Parathyroid adenoma (tissue), 2 donors: Measurements from ENCODE around the gene OPCML.

ENCODE experiments used
- H2AFZ ChIP-seq: fragments of 300-600 bp; sonication (generic); one replicate; pipeline ENCODE4 v1.7.0; 2017; ENCODE audit warnings: antibody characterized with exemption, mild to moderate bottlenecking
- H3K27ac ChIP-seq: fragments of 300-600 bp; sonication (generic); one replicate; pipeline ENCODE4 v1.7.0; 2017
- H3K27me3 ChIP-seq: fragments of 300-600 bp; sonication (generic); one replicate; pipeline ENCODE4 v1.7.0; 2017; ENCODE audit warnings: low read length; ENCODE audit not compliant: control insufficient read depth, insufficient read depth
- H3K36me3 ChIP-seq: fragments of 300-600 bp; sonication (generic); one replicate; pipeline ENCODE4 v1.7.0; 2017; ENCODE audit warnings: low read length; ENCODE audit not compliant: control insufficient read depth, insufficient read depth
- H3K4me1 ChIP-seq: fragments of 300-600 bp; sonication (generic); one replicate; pipeline ENCODE4 v1.7.0; 2017; ENCODE audit warnings: control low read depth
- H3K4me2 ChIP-seq: fragments of 300-600 bp; sonication (generic); one replicate; pipeline ENCODE4 v1.7.0; 2017; ENCODE audit warnings: low read length
- H3K4me3 ChIP-seq: fragments of 300-600 bp; sonication (generic); one replicate; pipeline ENCODE4 v1.7.0; 2017; ENCODE audit warnings: low read depth, low read length
- H3K79me2 ChIP-seq: fragments of 300-600 bp; sonication (generic); one replicate; pipeline ENCODE4 v1.7.0; 2017; ENCODE audit warnings: control low read depth
- H3K9ac ChIP-seq: fragments of 300-600 bp; sonication (generic); one replicate; pipeline ENCODE4 v1.7.0; 2017; ENCODE audit warnings: mild to moderate bottlenecking
- H3K9me3 ChIP-seq: fragments of 300-600 bp; sonication (generic); one replicate; pipeline ENCODE4 v1.7.0; 2017; ENCODE audit warnings: low read length; ENCODE audit not compliant: control insufficient read depth
- CTCF ChIP-seq: fragments of 300-600 bp; sonication (generic); IDR thresholded peaks from one replicate; pipeline ENCODE4 v1.7.0; 2017; ENCODE audit warnings: antibody characterized with exemption, mild to moderate bottlenecking
- donor health status: primary hyperparathyroidism.

Gene OPCML

GRCh38 chr11:132429685-132430084 is 1102.6 kb downstream of the OPCML start:
- Histone ChIP-seq H3K79me2 (no peaks in the 10 kb centered on the region), H3K4me3 (no peak overlapping the region), H3K9me3 (no peaks in the 10 kb centered on the region), H2AFZ (no peak overlapping the region), H3K4me2 (no peak overlapping the region), H3K9ac (no peak overlapping the region), H3K4me1 (peaks cover 4% of the 10 kb centered on the region), H3K27ac (no peak overlapping the region), H3K27me3 (no peaks in the 10 kb centered on the region), H3K36me3 (no peaks in the 10 kb centered on the region)
- no peak for TF ChIP-seq CTCF

DNA sequence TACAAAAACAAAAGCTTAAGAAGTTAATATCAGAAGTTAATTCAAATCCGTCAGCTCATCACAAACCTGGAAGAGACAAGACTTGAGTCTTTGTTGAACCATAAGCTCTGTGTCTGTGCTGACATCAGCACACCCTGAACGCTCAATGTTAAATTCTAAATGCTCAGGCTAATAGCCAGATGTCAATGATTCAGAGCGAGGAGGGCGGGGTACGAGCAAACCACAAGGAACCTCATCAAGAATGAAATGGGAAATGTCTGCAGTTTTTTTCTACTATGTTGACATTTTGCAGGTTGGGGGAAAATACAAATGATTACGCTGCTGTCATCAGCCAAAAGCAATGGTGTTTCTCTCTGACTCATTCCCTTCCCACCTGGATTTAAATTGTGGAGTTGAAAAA is 1104.7 kb downstream of the OPCML start:
- Histone ChIP-seq H3K79me2 (no peaks in the 10 kb centered on the region), H3K4me2 (no peak overlapping the region), H3K4me3 (no peak overlapping the region), H3K9me3 (no peaks in the 10 kb centered on the region), H3K36me3 (no peaks in the 10 kb centered on the region), H3K4me1 (peaks cover 4% of the 10 kb centered on the region), H3K27me3 (no peaks in the 10 kb centered on the region), H3K27ac (no peak overlapping the region), H3K9ac (no peak overlapping the region), H2AFZ (no peak overlapping the region)
- TF ChIP-seq CTCF = no peak

DNA sequence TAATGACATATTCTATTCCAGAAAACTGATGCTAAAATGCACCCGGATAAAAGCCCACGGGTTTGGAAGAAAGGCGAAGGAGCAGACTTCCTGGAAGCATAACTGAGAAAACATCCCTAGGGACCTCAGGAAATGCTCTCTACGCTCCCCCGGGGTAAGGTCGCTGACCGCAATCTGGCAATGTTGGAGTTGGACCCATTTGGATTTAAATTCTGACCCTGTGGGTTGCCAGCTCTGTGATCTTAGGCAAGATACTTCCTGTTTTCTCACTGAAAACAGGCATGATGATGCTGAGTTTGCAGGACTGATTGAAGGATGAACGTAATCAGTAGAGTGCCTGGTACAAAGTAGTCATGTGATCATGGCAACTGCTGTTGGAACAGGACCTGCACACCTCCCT is 1107.9 kb downstream of the OPCML start:
- Histone ChIP-seq H3K9ac (no peak overlapping the region), H2AFZ (no peak overlapping the region), H3K4me1 (no peaks in the 10 kb centered on the region), H3K36me3 (no peaks in the 10 kb centered on the region), H3K79me2 (no peaks in the 10 kb centered on the region), H3K4me3 (no peak overlapping the region), H3K27ac (no peak overlapping the region), H3K4me2 (no peak overlapping the region), H3K9me3 (no peaks in the 10 kb centered on the region), H3K27me3 (no peaks in the 10 kb centered on the region)
- no peak for TF ChIP-seq CTCF

- TF ChIP-seq CTCF = no peak
- Histone ChIP-seq H3K79me2 (no peaks in the 10 kb centered on the region), H3K27me3 (no peaks in the 10 kb centered on the region), H3K36me3 (no peaks in the 10 kb centered on the region), H3K4me1 (no peaks in the 10 kb centered on the region), H2AFZ (no peak overlapping the region), H3K4me3 (no peak overlapping the region), H3K4me2 (no peak overlapping the region), H3K9ac (no peak overlapping the region), H3K9me3 (no peaks in the 10 kb centered on the region), H3K27ac (no peak overlapping the region)
These were observed 1109.0 kb downstream of the OPCML start for GRCh38 chr11:132423266-132423665.

GRCh38 chr11:132422722-132423121 is 1109.6 kb downstream of the OPCML start:
- no peak overlapping the region for H3K4me3 ChIP-seq
- no peak overlapping the region for H3K9ac ChIP-seq
- no peaks in the 10 kb centered on the region for H3K27me3 ChIP-seq
- no peaks in the 10 kb centered on the region for H3K79me2 ChIP-seq
- no peaks in the 10 kb centered on the region for H3K4me1 ChIP-seq
- no peaks in the 10 kb centered on the region for H3K9me3 ChIP-seq
- no peak for TF ChIP-seq CTCF
- no peak overlapping the region for H3K27ac ChIP-seq
- no peaks in the 10 kb centered on the region for H3K36me3 ChIP-seq
- H3K4me2 ChIP-seq = no peak overlapping the region
- no peak overlapping the region for H2AFZ ChIP-seq
